GM12892 (cell line): Measurements from ENCODE around the gene TRDN.

Experiments used
- POLR2A ChIP-seq: IDR thresholded peaks from 2 replicates; pipeline ENCODE4 v1.6.1; 2011; ENCODE audit warnings: low read depth, low read length, control low read depth
- POLR2AphosphoS5 ChIP-seq: IDR thresholded peaks from 2 replicates; pipeline ENCODE4 v1.6.1; 2011; ENCODE audit warnings: low read depth, low read length, control low read depth
- TAF1 ChIP-seq: IDR thresholded peaks from 2 replicates; pipeline ENCODE4 v1.6.1; 2011; ENCODE audit warnings: low read depth, mild to moderate bottlenecking, control low read depth, low read length, borderline replicate concordance

DNA sequence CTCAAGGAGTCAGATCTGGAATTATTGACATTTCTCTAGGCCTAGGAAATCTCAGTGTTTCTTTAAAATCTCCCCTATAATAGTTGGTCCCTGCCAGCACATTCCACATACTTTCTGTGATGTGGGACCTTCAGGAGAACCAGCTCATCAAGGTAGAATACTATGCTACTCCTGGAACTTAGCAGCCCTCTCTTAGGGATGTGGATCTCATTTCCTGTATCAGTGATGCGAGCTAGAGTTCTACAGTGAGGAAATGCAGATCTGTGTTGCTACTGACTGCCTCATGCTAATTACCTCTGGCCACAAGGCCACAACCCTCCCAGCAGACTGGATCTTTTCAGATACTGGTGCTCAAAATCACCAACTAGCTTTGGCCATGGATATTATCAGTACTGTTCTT, 446.9 kb downstream of the TRDN start:
- TF ChIP-seq POLR2A (no peak), POLR2AphosphoS5 (no peak), TAF1 (no peak)
